Natural killer cell treated with Interleukin-12 subunit alpha and Interleukin-12 subunit beta and Interleukin-15 and Interleukin-18, amount 100 ng/mL, for 72 hours (primary cell): Measurements from ENCODE around the gene ARVCF. TPM values are rescaled to one million over a fixed set of nuclear protein-coding genes. Genes with fewer than 3 reads are reported as not detected.
A peak's percentile ranks its signal among the peaks of the same experiment; 100 is the strongest.
"Not testable (repeated sequence)": the region's sequence is repeated elsewhere in the genome, so short reads cannot be mapped to it uniquely, and the experiment has no call there.

Experiments used
- ATAC-seq, 2 donors: fragments of 150-1000 bp; cut with Tn5 transposase in 1 of 2; sonication (Bioruptor Pico), chemical (Tn5 transposase) in 1 of 2; 2 replicates each; pipeline ENCODE4 v1.10.0; 2021
- DNase-seq: peaks from one replicate; pipeline ENCODE4 v3.0.0; 2022; ENCODE audit warnings: low spot score
- H3K27ac Mint-ChIP-seq, 2 donors: 1 replicate in 1 of 2; 2 replicates in 1 of 2; pipeline ENCODE4 v1.8.0; 2022; ENCODE audit warnings: mixed read lengths in 2 of 2, mild to moderate bottlenecking in 1 of 2, moderate library complexity in 1 of 2
- H3K27me3 Mint-ChIP-seq, 2 donors: 1 replicate in 1 of 2; 2 replicates in 1 of 2; pipeline ENCODE4 v1.8.0; 2022; ENCODE audit warnings: mixed read lengths in 2 of 2
- H3K36me3 Mint-ChIP-seq: one replicate; pipeline ENCODE4 v1.8.0; 2022; ENCODE audit warnings: mixed read lengths
- H3K4me1 Mint-ChIP-seq, 2 donors: 1 replicate in 1 of 2; 2 replicates in 1 of 2; pipeline ENCODE4 v1.8.0; 2022; ENCODE audit warnings: low read depth in 2 of 2, mixed read lengths in 2 of 2, mild to moderate bottlenecking in 1 of 2
- H3K4me3 Mint-ChIP-seq: one replicate; pipeline ENCODE4 v1.8.0; 2022; ENCODE audit warnings: mixed read lengths
- H3K9me3 Mint-ChIP-seq: 2 replicates; pipeline ENCODE4 v1.8.0; 2022; ENCODE audit warnings: mixed read lengths
- total RNA-seq, 2 donors: library from RNA; stranded (reverse); gene quantifications; one replicate each; pipeline ENCODE4 v1.2.3, GENCODE V29; 2022

ARVCF gene
- total RNA-seq, 2 donors from 2014 or later, result 3.7 to 3.8 TPM

GRCh38 chr22:19936513-19936912, 80.1 kb downstream of the ARVCF start:
- Mint-ChIP-seq H3K9me3 (peaks cover 5% of the 10 kb centered on the region), H3K4me1 (peaks cover 15 to 16% of the 10 kb centered on the region in 2 donors), H3K36me3 (peaks cover 22% of the 10 kb centered on the region), H3K27ac (no peak overlapping the region), H3K27me3 (no peaks in the 10 kb centered on the region), H3K4me3 (no peak overlapping the region)
- ATAC-seq (no peak), DNase-seq (no peak)

- peaks cover 22% of the 10 kb centered on the region for H3K36me3 Mint-ChIP-seq
- not testable (repeated sequence) for H3K9me3 Mint-ChIP-seq, H3K4me3 Mint-ChIP-seq, H3K27ac Mint-ChIP-seq, DNase-seq, H3K4me1 Mint-ChIP-seq, H3K27me3 Mint-ChIP-seq, ATAC-seq
Measured at GRCh38 chr22:19935123-19935718, 81.4 kb downstream of the ARVCF start.

DNA sequence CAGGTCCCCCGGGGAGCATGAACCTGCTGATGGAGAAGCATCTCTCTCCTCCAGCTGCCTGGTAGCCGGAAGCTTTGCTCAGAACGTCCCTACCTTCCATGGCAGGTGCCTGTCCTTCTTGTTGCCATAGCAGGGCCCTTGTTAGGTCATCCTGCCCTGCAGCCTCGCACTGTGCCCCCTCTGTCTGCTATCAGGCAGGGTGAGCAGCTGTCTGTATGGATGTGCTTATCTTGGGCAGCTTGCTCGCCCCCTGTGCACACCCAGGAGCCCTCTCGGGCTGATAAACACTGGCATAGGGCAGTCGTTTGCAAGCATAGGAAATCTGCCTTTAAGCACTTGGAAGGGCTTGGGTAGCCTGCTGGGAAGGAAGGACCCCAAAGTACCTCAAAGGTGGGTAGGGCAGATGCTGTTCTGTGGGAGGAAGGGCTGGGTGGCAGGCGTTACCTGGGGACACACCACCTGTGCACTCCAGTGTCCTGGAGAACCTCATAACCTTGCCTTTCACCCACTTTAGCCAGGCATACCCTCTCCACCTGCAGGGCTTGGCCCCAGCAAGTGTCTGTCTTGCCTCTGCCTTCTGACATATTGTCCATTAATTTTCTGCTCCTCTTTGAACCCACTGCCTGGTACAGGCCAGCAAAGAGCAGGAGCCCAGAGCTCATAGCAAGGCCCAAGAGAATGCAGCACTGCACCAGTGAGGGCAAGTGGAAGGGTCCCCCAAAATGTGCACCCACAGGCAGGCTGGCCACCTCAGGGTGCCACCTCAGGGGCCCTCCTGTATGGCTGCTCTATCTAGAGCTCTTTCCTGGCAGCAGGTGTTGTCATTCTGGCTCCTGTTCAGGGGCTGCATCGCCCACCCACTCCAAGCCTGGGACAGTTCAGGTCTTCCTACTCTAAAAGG, 83.0 kb downstream of the ARVCF start:
- Mint-ChIP-seq H3K4me1 (peaks cover 5% of the 10 kb centered on the region in 2 donors), H3K4me3 (no peak overlapping the region), H3K9me3 (peaks cover 5% of the 10 kb centered on the region), H3K36me3 (peaks cover 22% of the 10 kb centered on the region), H3K27ac (no peak overlapping the region), H3K27me3 (no peaks in the 10 kb centered on the region)
- DNase-seq (no peak), ATAC-seq (no peak)

- peaks cover 2 to 5% of the 10 kb centered on the region in 2 donors for H3K4me1 Mint-ChIP-seq
- H3K36me3 Mint-ChIP-seq, result peaks cover 26% of the 10 kb centered on the region
- H3K27me3 Mint-ChIP-seq, result no peaks in the 10 kb centered on the region
- no peak overlapping the region for H3K27ac Mint-ChIP-seq
- H3K4me3 Mint-ChIP-seq, result no peak overlapping the region
- peaks cover 5% of the 10 kb centered on the region for H3K9me3 Mint-ChIP-seq
- DNase-seq, result no peak
- peak in 1 of 2 donors; percentile 27 for ATAC-seq
Measured at GRCh38 chr22:19932367-19933206, 84.0 kb downstream of the ARVCF start.

GRCh38 chr22:19931514-19931913, 85.1 kb downstream of the ARVCF start:
- Mint-ChIP-seq H3K4me1 (peaks cover 2 to 5% of the 10 kb centered on the region in 2 donors), H3K9me3 (peaks cover 1% of the 10 kb centered on the region), H3K27me3 (no peaks in the 10 kb centered on the region), H3K4me3 (no peak overlapping the region), H3K27ac (no peak overlapping the region), H3K36me3 (peaks cover 18% of the 10 kb centered on the region)
- ATAC-seq (no peak), DNase-seq (no peak)

DNA sequence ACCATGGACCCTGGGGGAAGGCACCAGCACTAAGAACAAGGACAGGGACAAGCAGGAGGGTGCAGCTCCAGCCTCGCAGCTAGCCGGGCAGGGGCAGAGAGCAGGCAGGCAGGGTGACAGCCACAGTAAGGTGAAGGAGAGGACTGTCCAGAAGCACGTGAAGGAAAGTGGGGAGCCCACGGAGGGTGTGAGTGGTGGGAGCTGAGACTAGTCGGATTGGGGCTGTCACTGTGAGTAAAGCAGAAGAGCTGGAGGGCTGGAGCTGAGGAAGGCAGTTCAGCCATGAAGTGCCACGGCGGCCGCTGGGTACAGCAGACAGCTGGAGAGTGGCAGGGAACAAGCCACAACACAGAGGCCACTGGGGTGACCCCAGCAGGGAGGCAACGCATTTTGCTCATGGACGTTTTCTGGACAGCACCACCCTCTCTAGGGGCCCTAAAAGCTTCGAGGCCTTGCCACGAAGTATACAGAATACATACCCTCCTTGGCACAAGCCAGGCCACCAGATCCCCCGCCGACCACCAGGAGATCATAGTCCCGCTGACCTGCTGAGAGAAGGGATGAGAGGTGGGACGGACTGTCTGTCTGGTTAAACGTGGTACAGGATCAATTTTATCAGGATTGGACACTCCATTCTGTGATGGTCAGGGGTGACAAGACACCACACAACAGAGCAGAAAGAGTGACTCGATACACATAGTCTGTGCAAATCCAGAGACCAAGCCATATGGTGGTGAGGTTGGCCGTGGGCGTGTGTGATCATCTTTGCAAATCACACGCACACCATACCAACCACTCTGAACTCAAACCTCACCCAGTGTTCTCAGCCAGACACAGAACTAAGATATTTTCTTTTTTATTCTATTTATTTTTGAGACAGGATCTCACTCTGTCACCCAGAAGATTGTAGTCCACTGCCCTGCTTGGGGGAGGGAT, 85.8 kb downstream of the ARVCF start:
- peak in 1 of 2 donors; percentile 28 for ATAC-seq
- no peaks in the 10 kb centered on the region for H3K9me3 Mint-ChIP-seq

GRCh38 chr22:19929586-19930550, 86.8 kb downstream of the ARVCF start:
- Mint-ChIP-seq H3K9me3 (no peaks in the 10 kb centered on the region), H3K27me3 (no peaks in the 10 kb centered on the region), H3K4me3 (no peak overlapping the region), H3K27ac (peak overlapping the region in 1 of 2 donors; percentile 52), H3K36me3 (peaks cover 4% of the 10 kb centered on the region), H3K4me1 (peaks cover 2 to 5% of the 10 kb centered on the region in 2 donors)
- no peak for DNase-seq
- no peak for ATAC-seq

More for the DNA sequence above, 85.8 kb downstream of the ARVCF start:
- Mint-ChIP-seq H3K36me3 (peaks cover 11% of the 10 kb centered on the region), H3K4me1 (peaks cover 2 to 5% of the 10 kb centered on the region in 2 donors), H3K27ac (peak overlapping the region in 1 of 2 donors; percentile 52), H3K27me3 (no peaks in the 10 kb centered on the region), H3K4me3 (no peak overlapping the region)
- no peak for DNase-seq

GRCh38 chr22:19928207-19928606, 88.4 kb downstream of the ARVCF start:
- Mint-ChIP-seq H3K4me3 (no peak overlapping the region), H3K27ac (no peak overlapping the region), H3K36me3 (peaks cover 4% of the 10 kb centered on the region), H3K27me3 (no peaks in the 10 kb centered on the region), H3K4me1 (peaks cover 5 to 8% of the 10 kb centered on the region in 2 donors), H3K9me3 (no peaks in the 10 kb centered on the region)
- DNase-seq (no peak), ATAC-seq (no peak)

GRCh38 chr22:19927696-19928095, 88.9 kb downstream of the ARVCF start:
- Mint-ChIP-seq H3K27me3 (no peaks in the 10 kb centered on the region), H3K27ac (no peak overlapping the region), H3K4me3 (no peak overlapping the region), H3K9me3 (no peaks in the 10 kb centered on the region), H3K36me3 (peaks cover 4% of the 10 kb centered on the region), H3K4me1 (peaks cover 5 to 8% of the 10 kb centered on the region in 2 donors)
- DNase-seq (no peak), ATAC-seq (no peak)

DNA sequence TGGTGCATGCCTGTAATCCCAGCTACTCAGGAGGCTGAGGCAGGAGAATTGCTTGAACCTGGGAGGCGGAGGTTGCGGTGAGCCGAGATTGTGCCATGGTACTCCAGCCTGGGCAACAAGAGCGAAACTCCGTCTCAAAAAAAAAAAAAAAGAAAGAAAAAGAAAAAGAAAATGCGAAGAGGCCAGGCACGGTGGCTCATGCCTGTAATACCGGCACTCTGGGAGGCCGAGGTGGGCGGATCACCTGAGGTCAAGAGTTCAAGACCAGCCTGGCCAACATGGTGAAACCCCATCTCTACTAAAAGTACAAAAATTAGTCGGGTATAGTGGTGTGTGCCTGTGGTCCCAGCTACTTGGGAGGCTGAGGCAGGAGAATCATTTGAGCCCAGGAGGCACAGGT, 90.6 kb downstream of the ARVCF start:
- not testable (repeated sequence) for H3K4me3 Mint-ChIP-seq, ATAC-seq, H3K4me1 Mint-ChIP-seq, H3K9me3 Mint-ChIP-seq, DNase-seq, H3K36me3 Mint-ChIP-seq, H3K27ac Mint-ChIP-seq, H3K27me3 Mint-ChIP-seq

DNA sequence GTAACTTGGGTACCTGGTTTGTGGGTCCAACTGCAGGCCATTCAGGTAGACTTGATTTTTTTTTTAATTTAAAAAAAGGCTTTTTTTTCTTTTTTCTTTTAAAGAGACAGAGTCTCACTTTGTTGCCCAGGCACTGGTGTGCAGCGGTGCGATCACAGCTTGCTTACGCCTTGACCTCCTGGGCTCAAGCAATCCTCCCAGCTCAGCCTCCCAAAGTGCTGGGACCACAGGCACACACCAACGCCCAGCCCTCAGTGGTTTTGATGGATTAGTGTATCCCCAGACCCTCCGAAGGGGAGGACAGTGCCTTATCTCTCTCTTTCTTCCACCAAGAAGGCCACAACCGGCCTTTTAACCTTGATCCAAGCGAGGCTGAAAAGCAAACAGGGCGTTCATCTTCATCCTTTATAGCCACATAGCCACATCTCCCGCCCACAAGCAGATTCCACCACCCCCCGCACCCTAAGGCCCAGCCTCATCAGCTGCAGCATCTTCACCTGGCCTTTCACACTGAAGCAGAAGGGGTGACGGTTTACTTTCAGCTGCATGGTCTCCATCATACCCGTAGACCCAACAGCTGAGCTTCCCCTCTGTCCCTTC, 92.6 kb downstream of the ARVCF start:
- Mint-ChIP-seq H3K4me1 (peaks cover 0 to 9% of the 10 kb centered on the region in 2 donors), H3K4me3 (no peak overlapping the region), H3K27ac (no peak overlapping the region), H3K27me3 (no peaks in the 10 kb centered on the region), H3K9me3 (no peaks in the 10 kb centered on the region), H3K36me3 (peaks cover 4% of the 10 kb centered on the region)
- DNase-seq (no peak), ATAC-seq (no peak)
